B cell (primary cell): Measurements from ENCODE around the gene CPNE5. TPM values are rescaled to one million over a fixed set of nuclear protein-coding genes. Genes with fewer than 3 reads are reported as not detected.

ENCODE experiments used
- ATAC-seq: fragments of 200-7000 bp; cut with Tn5 transposase; one replicate; pipeline ENCODE4 v1.10.0; 2021; ENCODE audit warnings: low read depth, mild to moderate bottlenecking, moderate number of reproducible peaks, moderate library complexity
- CTCF ChIA-PET: fragments of 350-600 bp; sonication (Branson Sonifier 250); formaldehyde crosslinking; loops from one replicate; lab custom pipeline; 2021; ENCODE audit warnings: antibody characterized with exemption, inconsistent platforms; lab: Charles Lee
- POLR2A ChIA-PET: fragments of 350-600 bp; sonication (Branson Sonifier 250); formaldehyde crosslinking; loops from one replicate; lab custom pipeline; 2021; ENCODE audit warnings: antibody characterized with exemption; lab: Charles Lee
- DNase-seq: peaks from one replicate; pipeline ENCODE4 v3.0.0; 2013
- H2AFZ ChIP-seq: 2 replicates; pipeline ENCODE4 v1.6.1; 2012; ENCODE audit warnings: mild to moderate bottlenecking, low read depth, low read length; ENCODE audit not compliant: insufficient read depth, poor library complexity, severe bottlenecking
- H3K27ac ChIP-seq, 2 donors: 1 replicate in 1 of 2; 2 replicates in 1 of 2; pipeline ENCODE4 v1.5.1; 2012 to 2013; ENCODE audit warnings: low read length in 2 of 2, mild to moderate bottlenecking in 2 of 2, moderate library complexity in 1 of 2
- H3K27me3 ChIP-seq, 4 experiments: fragments of 200-600 bp in 1 of 4; sonication (generic) in 1 of 4; replicated peaks in 1 of 4; 1 replicate in 2 of 4; 2 replicates in 2 of 4; pipeline versions ENCODE4 v1.6.1 to v1.7.0; 2013 to 2016; ENCODE audit warnings: low read length in 3 of 4, mild to moderate bottlenecking in 2 of 4, mixed read lengths in 1 of 4, moderate library complexity in 1 of 4; ENCODE audit not compliant: insufficient read depth in 4 of 4, control insufficient read depth in 3 of 4; ENCODE audit errors: control extremely low read depth in 1 of 4
- H3K36me3 ChIP-seq, 2 experiments: replicated peaks in 1 of 2; 1 replicate in 1 of 2; 2 replicates in 1 of 2; pipeline versions ENCODE4 v1.6.1 to v1.7.1; 2013; ENCODE audit warnings: low read length in 1 of 2; ENCODE audit not compliant: insufficient read depth in 2 of 2, control insufficient read depth in 1 of 2; ENCODE audit errors: control extremely low read depth in 1 of 2, extremely low read depth in 1 of 2
- H3K4me1 ChIP-seq, 2 donors: fragments of 200-600 bp in 1 of 2; sonication (generic) in 1 of 2; 1 replicate in 1 of 2; 2 replicates in 1 of 2; pipeline versions ENCODE4 v1.5.1 to v1.6.1; 2013 to 2017; ENCODE audit warnings: low read length in 2 of 2; ENCODE audit not compliant: control insufficient read depth in 2 of 2, insufficient read depth in 2 of 2
- H3K4me2 ChIP-seq: replicated peaks from 2 replicates; pipeline ENCODE3; 2012; ENCODE audit warnings: mild to moderate bottlenecking, low read depth, low read length; ENCODE audit not compliant: poor library complexity, severe bottlenecking
- H3K4me3 ChIP-seq, 5 experiments: fragments of 200-600 bp in 1 of 5; sonication (generic) in 1 of 5; 1 replicate in 3 of 5; 2 replicates in 2 of 5; pipeline versions ENCODE4 v1.5.1 to v1.7.0; 2011 to 2016; ENCODE audit warnings: low read length in 4 of 5, mild to moderate bottlenecking in 4 of 5, low read depth in 2 of 5, control low read depth in 1 of 5, moderate library complexity in 1 of 5; ENCODE audit not compliant: insufficient read depth in 1 of 5; ENCODE audit errors: control extremely low read depth in 1 of 5, extremely low read depth in 1 of 5
- H3K79me2 ChIP-seq: fragments of 200-600 bp; sonication (generic); one replicate; pipeline ENCODE4 v1.6.0; 2016; ENCODE audit warnings: low read length; ENCODE audit not compliant: control insufficient read depth, insufficient read depth
- H3K9ac ChIP-seq: fragments of 200-600 bp; sonication (generic); 2 replicates; pipeline ENCODE4 v1.6.1; 2017; ENCODE audit warnings: mild to moderate bottlenecking, low read length, moderate library complexity
- H3K9me3 ChIP-seq, 3 donors: one replicate each; pipeline versions ENCODE4 v1.6.1 to v1.7.1; 2013; ENCODE audit warnings: low read length in 2 of 3; ENCODE audit not compliant: control insufficient read depth in 2 of 3, insufficient read depth in 1 of 3; ENCODE audit errors: control extremely low read depth in 1 of 3
- H4K20me1 ChIP-seq: 2 replicates; pipeline ENCODE4 v1.6.0; 2012; ENCODE audit warnings: mild to moderate bottlenecking, low read length; ENCODE audit not compliant: insufficient read depth, control insufficient read depth, poor library complexity, severe bottlenecking
- H3K27ac Mint-ChIP-seq: one replicate; pipeline ENCODE4 v1.8.0; 2021; ENCODE audit warnings: mixed read lengths
- H3K27me3 Mint-ChIP-seq: one replicate; pipeline ENCODE4 v1.8.0; 2021; ENCODE audit warnings: mixed read lengths
- H3K4me1 Mint-ChIP-seq: one replicate; pipeline ENCODE4 v1.8.0; 2021; ENCODE audit warnings: mixed read lengths
- H3K4me3 Mint-ChIP-seq: one replicate; pipeline ENCODE4 v1.8.0; 2021; ENCODE audit warnings: mixed read lengths
- H3K9me3 Mint-ChIP-seq: one replicate; pipeline ENCODE4 v1.8.0; 2022; ENCODE audit warnings: mixed read lengths; ENCODE audit not compliant: insufficient read depth
- EZH2 ChIP-seq: IDR thresholded peaks from 2 replicates; pipeline ENCODE4 v1.6.1; 2012; ENCODE audit warnings: borderline replicate concordance, low read depth, mild to moderate bottlenecking, moderate library complexity, low read length; ENCODE audit not compliant: insufficient read depth, poor library complexity, severe bottlenecking
- WGBS: methylation state at CpG from one replicate; pipeline ENCODE4 v1.1.5; 2013; ENCODE audit warnings: missing lambda C conversion rate; ENCODE audit not compliant: insufficient coverage; 5-methylcytosine and 5-hydroxymethylcytosine counted together
- intact Hi-C: fragments of 100-400 bp; cut with micrococcal nuclease; formaldehyde crosslinking; loops from one replicate; pipeline ENCODE4 v1.10.0; 2022
- polyA plus RNA-seq: library from polyadenylated mRNA; depleted of rRNA; stranded (reverse); fragments of >200 nt; gene quantifications from 2 replicates; pipeline ENCODE4 v1.2.3, GENCODE V29; 2012
- total RNA-seq, 2 donors: library from RNA; stranded (reverse); fragments of 120-200 nt in 1 of 2; gene quantifications; 1 replicate in 1 of 2; 2 replicates in 1 of 2; pipeline versions ENCODE4 v1.2.3 to v1.2.4, GENCODE V29; 2013 to 2022
- TF ChIP-seq, protein P1 (sequence below): fragments of 200-600 bp; IDR thresholded peaks from one replicate; pipeline ENCODE4 v1.8.0; 2022; ENCODE audit warnings: antibody characterized with exemption, mild to moderate bottlenecking

The CPNE5 gene
- total and polyA plus RNA-seq, 2 donors (not counting 1 experiment from before 2014, with no cell fraction given): 49.8 to 357 TPM

DNA sequence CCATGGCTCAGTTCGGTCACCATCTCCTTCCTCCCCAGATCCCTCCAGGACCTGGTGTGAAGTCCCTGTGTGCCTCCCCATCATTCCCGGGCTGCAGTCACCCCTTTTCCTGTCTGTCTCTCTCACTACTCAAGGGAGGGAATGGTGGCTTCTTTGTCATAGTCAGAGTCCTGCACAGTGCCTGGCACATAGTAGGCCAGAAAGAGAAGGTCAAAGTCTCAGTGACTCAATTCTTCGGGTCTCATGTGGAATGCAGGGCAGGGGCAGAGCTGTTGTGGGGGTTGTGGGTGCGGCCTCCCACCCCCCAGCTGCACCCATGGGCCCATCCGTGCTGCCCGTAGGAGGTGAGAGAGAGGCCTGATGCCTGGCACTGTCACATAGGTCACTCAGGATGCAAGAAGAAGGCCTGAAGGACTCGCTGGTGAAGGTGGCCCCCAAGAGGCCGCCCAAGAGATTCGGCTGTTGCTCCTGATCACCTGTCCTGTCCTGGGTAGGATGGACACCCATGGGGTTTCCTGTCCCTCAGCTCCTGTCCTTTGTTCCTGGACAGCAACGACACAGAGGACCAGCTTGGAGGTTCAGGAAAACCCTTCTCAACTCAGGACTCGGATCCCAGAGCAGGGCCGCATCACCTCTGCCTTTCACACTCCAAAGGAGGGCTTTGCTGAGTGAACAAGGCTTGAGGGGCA lies 107.5 kb downstream of the CPNE5 start:
- POLR2A ChIA-PET: interaction anchor here (0.6 to 1.1 kb wide), 2 partner anchors 22 to 286 kb away, joined by 3 to 5 read pairs; no protein-coding TSS in a partner anchor
- peak overlapping the region; percentile 24 for H3K27ac Mint-ChIP-seq

More for the DNA sequence above, 107.5 kb downstream of the CPNE5 start:
- no peak for DNase-seq
- Mint-ChIP-seq H3K4me3 (no peak overlapping the region), H3K4me1 (peaks cover 34% of the 10 kb centered on the region), H3K9me3 (no peaks in the 10 kb centered on the region), H3K27me3 (no peaks in the 10 kb centered on the region)
- ATAC-seq: no peak
- H3K9ac ChIP-seq: no peak overlapping the region
- no peaks in the 10 kb centered on the region for H3K79me2 ChIP-seq
- H3K36me3 ChIP-seq: no peaks in the 10 kb centered on the region
- intact Hi-C loops: no loop called here
- H3K4me1 ChIP-seq: peaks cover 29 to 33% of the 10 kb centered on the region in 2 donors
- no peak overlapping the region for H3K27ac ChIP-seq
- CTCF ChIA-PET: interaction anchor here (0.7 to 2.2 kb wide), 4 partner anchors 9 to 34 kb away, joined by 3 to 9 read pairs (median 4); no protein-coding TSS in a partner anchor
- no peak overlapping the region for H3K4me3 ChIP-seq
- no peak overlapping the region for H3K4me2 ChIP-seq
- H3K27me3 ChIP-seq: no peaks in the 10 kb centered on the region
- no peaks in the 10 kb centered on the region for H4K20me1 ChIP-seq
- peaks cover 0 to 4% (median 0%) of the 10 kb centered on the region in 3 donors for H3K9me3 ChIP-seq
- no peak for TF ChIP-seq EZH2
- TF ChIP-seq, protein P1, sequence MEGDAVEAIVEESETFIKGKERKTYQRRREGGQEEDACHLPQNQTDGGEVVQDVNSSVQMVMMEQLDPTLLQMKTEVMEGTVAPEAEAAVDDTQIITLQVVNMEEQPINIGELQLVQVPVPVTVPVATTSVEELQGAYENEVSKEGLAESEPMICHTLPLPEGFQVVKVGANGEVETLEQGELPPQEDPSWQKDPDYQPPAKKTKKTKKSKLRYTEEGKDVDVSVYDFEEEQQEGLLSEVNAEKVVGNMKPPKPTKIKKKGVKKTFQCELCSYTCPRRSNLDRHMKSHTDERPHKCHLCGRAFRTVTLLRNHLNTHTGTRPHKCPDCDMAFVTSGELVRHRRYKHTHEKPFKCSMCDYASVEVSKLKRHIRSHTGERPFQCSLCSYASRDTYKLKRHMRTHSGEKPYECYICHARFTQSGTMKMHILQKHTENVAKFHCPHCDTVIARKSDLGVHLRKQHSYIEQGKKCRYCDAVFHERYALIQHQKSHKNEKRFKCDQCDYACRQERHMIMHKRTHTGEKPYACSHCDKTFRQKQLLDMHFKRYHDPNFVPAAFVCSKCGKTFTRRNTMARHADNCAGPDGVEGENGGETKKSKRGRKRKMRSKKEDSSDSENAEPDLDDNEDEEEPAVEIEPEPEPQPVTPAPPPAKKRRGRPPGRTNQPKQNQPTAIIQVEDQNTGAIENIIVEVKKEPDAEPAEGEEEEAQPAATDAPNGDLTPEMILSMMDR: no peak
- WGBS: 94% methylated on average over 9 of the region's 12 CpGs
- H2AFZ ChIP-seq: no peak overlapping the region
